HepG2 (cell line): ENCODE data around the gene CEP76. TPM values are rescaled to one million over a fixed set of nuclear protein-coding genes. Genes with fewer than 3 reads are reported as not detected.
"Not testable (repeated sequence)": the region's sequence is repeated elsewhere in the genome, so short reads cannot be mapped to it uniquely, and the experiment has no call there.

Experiments
- ATAC-seq: fragments of 200-7000 bp; cut with Tn5 transposase; 3 replicates; pipeline ENCODE4 v1.9.1; 2020; ENCODE audit warnings: mild to moderate bottlenecking, moderate library complexity
- BruUV-seq: library from RNA; stranded (reverse); fragments of 400-500 nt; replicated peaks from 2 replicates; lab custom pipeline; 2021; lab: Mats Ljungman, UMichigan
- CTCF ChIA-PET: fragments of 300-600 bp; formaldehyde crosslinking; extraction: SDS; loops from one replicate; lab custom pipeline; 2021; ENCODE audit warnings: low total read pairs, inconsistent platforms, low intra/inter-chr PET ratio; lab: Yijun Ruan, JAX
- POLR2A ChIA-PET: fragments of 350-600 bp; sonication (Branson Sonifier 250); formaldehyde crosslinking; loops from one replicate; lab custom pipeline; 2020; ENCODE audit warnings: antibody characterized with exemption, inconsistent platforms; lab: Yijun Ruan, JAX
- DNase-seq: peaks from one replicate; pipeline ENCODE4 v3.0.0-alpha.2; 2015; ENCODE audit warnings: low spot score
- FAIRE-seq: peaks from 3 replicates; lab custom pipeline; 2011; peaks lifted over from hg19 to GRCh38; lab: Jason Lieb, UNC
- H2AFZ ChIP-seq: one replicate; pipeline ENCODE4 v1.6.1; 2011; ENCODE audit warnings: low read length, inconsistent platforms
- H3K27ac ChIP-seq: fragments of 300-600 bp; 3 replicates; pipeline ENCODE4 v1.8.0; 2011; ENCODE audit warnings: mixed run types, mild to moderate bottlenecking, mixed read lengths, low read length, inconsistent platforms; ENCODE audit not compliant: insufficient read depth; ENCODE audit errors: extremely low read length
- H3K27me3 ChIP-seq, 2 experiments: fragments of 200-600 bp in 1 of 2; 2 replicates in 1 of 2; 3 replicates in 1 of 2; pipeline versions ENCODE4 v1.6.0 to v1.8.0; 2011; ENCODE audit warnings: low read length in 2 of 2, mild to moderate bottlenecking in 2 of 2, moderate library complexity in 2 of 2, inconsistent platforms in 1 of 2; ENCODE audit not compliant: insufficient read depth in 2 of 2, control insufficient read depth in 1 of 2
- H3K36me3 ChIP-seq, 2 experiments: fragments of 200-600 bp in 1 of 2; replicated peaks in 1 of 2; 2 replicates in 1 of 2; 3 replicates in 1 of 2; pipeline versions ENCODE4 v1.5.1 to v1.8.0; 2011; ENCODE audit warnings: low read length in 2 of 2, inconsistent platforms in 1 of 2; ENCODE audit not compliant: insufficient read depth in 2 of 2, control insufficient read depth in 1 of 2
- H3K4me1 ChIP-seq: 2 replicates; pipeline ENCODE4 v1.5.1; 2012; ENCODE audit warnings: low read length, inconsistent platforms; ENCODE audit not compliant: insufficient read depth
- H3K4me2 ChIP-seq: 2 replicates; pipeline ENCODE4 v1.6.0; 2011; ENCODE audit warnings: low read depth, low read length, inconsistent platforms
- H3K4me3 ChIP-seq, 3 experiments: fragments of 200-600 bp in 1 of 3; sonication (generic), shearing (Covaris generic) in 1 of 3; replicated peaks in 1 of 3; 2 replicates each; pipeline ENCODE4 v1.5.1; 2011 to 2016; ENCODE audit warnings: low read length in 3 of 3, inconsistent platforms in 2 of 3, low read depth in 2 of 3, mild to moderate bottlenecking in 2 of 3, control low read depth in 1 of 3, mixed read lengths in 1 of 3; ENCODE audit not compliant: insufficient read depth in 1 of 3
- H3K79me2 ChIP-seq: one replicate; pipeline ENCODE4 v1.6.1; 2011; ENCODE audit warnings: low read length, inconsistent platforms; ENCODE audit not compliant: insufficient read depth
- H3K9ac ChIP-seq: 2 replicates; pipeline ENCODE4 v1.6.0; 2011; ENCODE audit warnings: mild to moderate bottlenecking, low read depth, low read length, inconsistent platforms; ENCODE audit not compliant: insufficient read depth
- H3K9me3 ChIP-seq: 2 replicates; pipeline ENCODE4 v1.5.1; 2012; ENCODE audit warnings: mild to moderate bottlenecking, low read length
- H4K20me1 ChIP-seq: 2 replicates; pipeline ENCODE4 v1.6.0; 2011; ENCODE audit warnings: inconsistent platforms, mild to moderate bottlenecking, low read length, moderate library complexity; ENCODE audit not compliant: insufficient read depth
- ADNP ChIP-seq: sonication (generic); formaldehyde crosslinking; IDR thresholded peaks from 2 replicates; pipeline ENCODE4 v1.4.0; 2020; ENCODE audit warnings: missing genetic modification reagents
- ERF ChIP-seq: IDR thresholded peaks from 2 replicates; pipeline ENCODE4 v1.6.1; 2018; ENCODE audit warnings: missing biosample characterization, missing genetic modification reagents
- GTF2F1 ChIP-seq: fragments of 150-350 bp; IDR thresholded peaks from 2 replicates; pipeline ENCODE4 v1.6.1; 2014; ENCODE audit warnings: low read length
- ISX ChIP-seq: sonication (generic); formaldehyde crosslinking; conservative IDR thresholded peaks from 2 replicates; pipeline ENCODE4 v1.5.0; 2020; ENCODE audit warnings: missing genetic modification reagents
- MATR3 ChIP-seq: sonication (generic); formaldehyde crosslinking; IDR thresholded peaks from 2 replicates; pipeline ENCODE4 v1.4.0; 2020; ENCODE audit warnings: missing genetic modification reagents
- MAX ChIP-seq: IDR thresholded peaks from 2 replicates; pipeline ENCODE4 v1.6.1; 2012; ENCODE audit warnings: inconsistent platforms
- MTF1 ChIP-seq: sonication (generic); formaldehyde crosslinking; IDR thresholded peaks from 2 replicates; pipeline ENCODE4 v1.5.0; 2020; ENCODE audit warnings: missing genetic modification reagents
- PHF8 ChIP-seq: sonication (generic); formaldehyde crosslinking; IDR thresholded peaks from 2 replicates; pipeline ENCODE4 v1.5.0; 2020; ENCODE audit warnings: missing genetic modification reagents
- RXRA ChIP-seq: sonication (generic); formaldehyde crosslinking; IDR thresholded peaks from 2 replicates; pipeline ENCODE4 v1.5.1; 2020; ENCODE audit warnings: missing genetic modification reagents
- RXRB ChIP-seq: IDR thresholded peaks from 2 replicates; pipeline ENCODE4 v1.6.1; 2016; ENCODE audit warnings: borderline replicate concordance, missing genetic modification reagents, missing compliant biosample characterization
- SAFB2 ChIP-seq: sonication (generic); formaldehyde crosslinking; IDR thresholded peaks from 2 replicates; pipeline ENCODE4 v1.5.1; 2020; ENCODE audit warnings: missing genetic modification reagents, low read depth, mild to moderate bottlenecking, borderline replicate concordance
- TEF ChIP-seq: sonication (generic); formaldehyde crosslinking; IDR thresholded peaks from 2 replicates; pipeline ENCODE4 v1.5.0; 2020; ENCODE audit warnings: missing genetic modification reagents
- ZBTB1 ChIP-seq: sonication (generic); formaldehyde crosslinking; IDR thresholded peaks from 2 replicates; pipeline ENCODE4 v1.4.0; 2020; ENCODE audit warnings: missing genetic modification reagents, borderline replicate concordance
- ZBTB39 ChIP-seq: sonication (generic); formaldehyde crosslinking; IDR thresholded peaks from 2 replicates; pipeline ENCODE4 v1.5.0; 2020; ENCODE audit warnings: missing genetic modification reagents
- ZNF225 ChIP-seq: sonication (generic); formaldehyde crosslinking; IDR thresholded peaks from 2 replicates; pipeline ENCODE4 v1.4.0; 2020; ENCODE audit warnings: mild to moderate bottlenecking, missing genetic modification reagents
- ZNF296 ChIP-seq: sonication (generic); formaldehyde crosslinking; conservative IDR thresholded peaks from 2 replicates; pipeline ENCODE4 v1.5.0; 2020; ENCODE audit warnings: mild to moderate bottlenecking, missing genetic modification reagents
- ZNF577 ChIP-seq: sonication (generic); formaldehyde crosslinking; IDR thresholded peaks from 2 replicates; pipeline ENCODE4 v1.4.0; 2020; ENCODE audit warnings: mild to moderate bottlenecking, low read depth, missing genetic modification reagents, borderline replicate concordance
- ZZZ3 ChIP-seq: sonication (generic); formaldehyde crosslinking; IDR thresholded peaks from 2 replicates; pipeline ENCODE4 v1.4.0; 2020; ENCODE audit warnings: missing genetic modification reagents, mild to moderate bottlenecking, borderline replicate concordance
- WGBS: methylation state at CpG from one replicate; pipeline ENCODE4 v1.1.6; 2017; ENCODE audit warnings: low lambda C conversion rate; 5-methylcytosine and 5-hydroxymethylcytosine counted together
- in situ Hi-C: cut with HindIII; loops from 2 replicates; pipeline ENCODE4 v1.10.0; 2017; ENCODE audit warnings: low pct_unique_long_range_greater_than_20kb; ENCODE audit not compliant: extremely low pct_ligation_motif_present
- intact Hi-C: fragments of 100-400 bp; cut with micrococcal nuclease; formaldehyde crosslinking; loops from one replicate; pipeline ENCODE4 v1.10.0; 2022; ENCODE audit not compliant: unreplicated experiment
- polyA plus RNA-seq, 8 experiments: library from polyadenylated mRNA; depleted of rRNA in 3 of 8; stranded (reverse) in 7 of 8; unstranded in 1 of 8; fragments of >200 nt; fragmentation: Illumina TruSeq in 4 of 8; extraction: Trizol in 4 of 8; gene quantifications; 2 replicates each; pipeline versions ENCODE4 v1.2.1 to v1.2.3, GENCODE V29; 2011 to 2016; ENCODE audit warnings: low read depth in 4 of 8, missing spikeins in 1 of 8, mixed read lengths in 1 of 8; ENCODE audit not compliant: insufficient read depth in 1 of 8
- total RNA-seq, 5 experiments: library from RNA; depleted of rRNA; stranded (reverse); fragments of >200 nt; fragmentation: Illumina TruSeq; extraction: Trizol; gene quantifications; 2 replicates each; pipeline ENCODE4 v1.2.3, GENCODE V29; 2016; ENCODE audit warnings: low read depth in 1 of 5
- TF ChIP-seq, protein P1 (sequence below): sonication (generic); formaldehyde crosslinking; IDR thresholded peaks from 2 replicates; pipeline ENCODE4 v1.5.0; 2020; ENCODE audit warnings: missing genetic modification reagents

CEP76 gene
- total and polyA plus RNA-seq, 2 of the 13 experiments (the other 11 are each of a cell fraction or from before 2014, with no cell fraction given): 13.9 to 15.1 TPM

GRCh38 chr18:12645254-12645653 lies 57.3 kb downstream of the CEP76 start:
- Histone ChIP-seq H3K36me3 (peaks cover 1 to 8% of the 10 kb centered on the region in 2 experiments; a peak in 1 of 5 replicates), H3K4me3 (no peak overlapping the region), H3K9me3 (no peaks in the 10 kb centered on the region), H3K27ac (no peak overlapping the region), H2AFZ (no peak overlapping the region), H3K27me3 (no peaks in the 10 kb centered on the region), H3K4me2 (no peak overlapping the region), H3K9ac (no peak overlapping the region), H4K20me1 (no peaks in the 10 kb centered on the region), H3K4me1 (peaks cover 35% of the 10 kb centered on the region), H3K79me2 (peaks cover 24% of the 10 kb centered on the region)
- ChIA-PET CTCF (no interaction called here), POLR2A (no interaction called here)
- TF ChIP-seq MATR3: no peak
- no peak for TF ChIP-seq MTF1
- no peak for TF ChIP-seq ZBTB1
- TF ChIP-seq ADNP (CRISPR knock-in tag): no peak
- TF ChIP-seq ZNF225 (CRISPR knock-in tag): no peak
- TF ChIP-seq ZNF577 (CRISPR knock-in tag): no peak
- no peak for TF ChIP-seq GTF2F1
- TF ChIP-seq PHF8: no peak
- no peak for TF ChIP-seq RXRB (CRISPR knock-in tag)
- TF ChIP-seq ZZZ3 (CRISPR knock-in tag): no peak
- TF ChIP-seq SAFB2 (CRISPR knock-in tag): no peak
- no peak for TF ChIP-seq ISX
- TF ChIP-seq MAX: no peak
- TF ChIP-seq, protein P1, sequence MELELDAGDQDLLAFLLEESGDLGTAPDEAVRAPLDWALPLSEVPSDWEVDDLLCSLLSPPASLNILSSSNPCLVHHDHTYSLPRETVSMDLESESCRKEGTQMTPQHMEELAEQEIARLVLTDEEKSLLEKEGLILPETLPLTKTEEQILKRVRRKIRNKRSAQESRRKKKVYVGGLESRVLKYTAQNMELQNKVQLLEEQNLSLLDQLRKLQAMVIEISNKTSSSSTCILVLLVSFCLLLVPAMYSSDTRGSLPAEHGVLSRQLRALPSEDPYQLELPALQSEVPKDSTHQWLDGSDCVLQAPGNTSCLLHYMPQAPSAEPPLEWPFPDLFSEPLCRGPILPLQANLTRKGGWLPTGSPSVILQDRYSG (CRISPR knock-in tag): no peak
- TF ChIP-seq ZNF296 (CRISPR knock-in tag): no peak
- no peak for TF ChIP-seq ERF (CRISPR knock-in tag)
- no peak for TF ChIP-seq TEF (CRISPR knock-in tag)
- no peak for TF ChIP-seq ZBTB39 (CRISPR knock-in tag)
- TF ChIP-seq RXRA (CRISPR knock-in tag): no peak
- DNase-seq (no peak), ATAC-seq (no peak), FAIRE-seq (no peak)
- in situ Hi-C loops (no loop called here), intact Hi-C loops (no loop called here)
- BruUV-seq: no TSS peak

DNA sequence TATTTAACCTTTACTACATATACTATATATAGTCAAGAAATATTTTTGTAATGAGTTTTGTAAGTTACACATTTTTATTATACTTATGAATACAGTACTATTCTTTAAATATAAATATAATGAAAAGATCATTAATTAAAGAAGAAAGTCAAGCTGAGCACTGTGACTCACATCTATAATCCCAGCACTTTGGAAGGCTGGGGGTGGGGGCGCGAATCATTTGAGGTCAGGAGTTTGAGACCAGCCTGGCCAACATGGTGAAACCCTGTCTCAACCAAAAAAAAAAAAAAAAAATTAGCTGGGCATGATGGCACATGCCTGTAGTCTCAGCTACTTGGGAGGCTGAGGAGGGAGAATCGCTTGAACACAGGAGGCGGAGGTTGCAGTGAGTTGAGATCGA lies 58.8 kb downstream of the CEP76 start:
- BruUV-seq, FAIRE-seq, in situ Hi-C loops, ATAC-seq, H3K4me3 ChIP-seq, H4K20me1 ChIP-seq, H3K9me3 ChIP-seq, H3K4me2 ChIP-seq, DNase-seq, H2AFZ ChIP-seq, H3K36me3 ChIP-seq, H3K27ac ChIP-seq, POLR2A ChIA-PET, H3K9ac ChIP-seq, CTCF ChIA-PET, H3K27me3 ChIP-seq: not testable (repeated sequence)
- Histone ChIP-seq H3K79me2 (peaks cover 19% of the 10 kb centered on the region), H3K4me1 (peaks cover 41% of the 10 kb centered on the region)
- 99% methylated on average over 5 of the region's 5 CpGs for WGBS
- intact Hi-C loops: loop anchor here (5.0 kb wide), 1 partner anchor 46 kb away; no protein-coding TSS in a partner anchor
